ENCODE results near the gene DDX10.
"Not testable (repeated sequence)": the region's sequence is repeated elsewhere in the genome, so short reads cannot be mapped to it uniquely, and the experiment has no call there.

The DDX10 gene

DNA sequence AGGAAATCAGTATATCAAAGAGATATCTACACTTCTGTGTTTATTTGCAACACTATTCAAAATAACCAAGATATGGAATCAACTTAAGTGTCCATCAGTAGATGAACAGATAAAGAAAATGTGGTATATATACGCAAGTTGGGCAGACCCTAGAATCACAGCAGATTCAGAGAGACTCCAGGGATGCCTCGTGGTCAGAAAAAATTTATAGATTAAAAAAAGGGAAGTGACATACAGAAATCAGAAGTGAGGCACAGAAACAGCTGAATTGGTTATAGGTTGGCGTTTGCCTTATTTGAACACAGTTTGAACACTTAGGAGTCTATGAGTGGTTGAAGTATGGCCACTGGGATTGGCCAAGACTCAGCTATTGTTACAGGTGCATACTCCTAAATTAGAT, 10.8 kb upstream of the DDX10 start:
- not testable (repeated sequence) for DNase-seq (ENCODE audit: low read depth in 1 of 2, low spot score in 1 of 2)

DNA sequence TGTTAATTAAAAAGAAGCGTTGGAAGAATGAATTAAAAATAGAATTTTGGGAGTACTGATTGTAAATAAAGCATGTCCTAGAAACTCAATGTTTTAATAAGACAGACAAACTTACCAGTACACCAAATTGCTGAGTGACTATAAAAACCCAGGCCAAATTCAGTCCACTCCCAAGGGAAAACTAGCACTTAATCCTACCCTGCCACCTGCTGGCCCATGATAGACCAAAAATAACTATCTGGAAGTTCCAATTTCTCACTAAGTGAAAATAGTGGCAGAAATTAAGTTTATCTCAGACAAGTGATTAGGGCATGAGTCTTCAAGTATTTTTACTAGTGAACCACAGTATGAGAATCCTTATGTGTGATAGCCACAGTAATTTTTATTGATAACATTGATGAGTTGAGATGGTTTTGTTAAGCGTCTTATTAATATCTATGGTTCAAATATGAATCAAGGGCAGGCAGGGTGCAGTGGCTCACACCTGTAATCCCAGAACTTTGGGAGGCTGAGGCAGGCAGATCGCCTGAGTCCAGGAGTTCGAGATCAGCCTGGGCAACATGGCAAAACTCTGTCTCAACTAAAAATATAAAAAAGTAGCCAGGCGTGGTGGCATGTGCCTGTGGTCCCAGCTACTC, 9.8 kb upstream of the DDX10 start:
- DNase-seq (ENCODE audit: low read depth in 1 of 2, low spot score in 1 of 2) = no peak

DNA sequence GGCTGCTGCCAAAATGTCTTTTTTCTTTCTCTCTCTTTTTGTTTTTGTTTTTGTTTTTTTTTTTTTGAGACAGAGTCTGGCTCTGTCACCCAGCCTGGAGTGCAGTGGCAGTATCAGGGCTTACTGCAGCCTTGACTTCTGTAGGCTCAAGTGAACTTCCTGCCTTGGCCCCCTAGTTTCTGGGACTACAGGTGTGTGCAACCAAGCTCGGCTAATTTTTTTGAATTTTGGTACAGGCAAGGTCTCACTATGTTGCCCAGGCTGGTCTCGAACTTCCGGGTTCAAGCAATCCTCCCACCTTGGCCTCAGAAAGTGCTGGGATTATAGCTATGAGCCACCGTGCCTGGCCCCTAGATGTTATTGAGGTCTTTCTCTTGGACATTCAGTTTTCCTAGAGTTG, 2.2 kb upstream of the DDX10 start:
- no peak for DNase-seq (ENCODE audit: low read depth in 1 of 2, low spot score in 1 of 2)

DNA sequence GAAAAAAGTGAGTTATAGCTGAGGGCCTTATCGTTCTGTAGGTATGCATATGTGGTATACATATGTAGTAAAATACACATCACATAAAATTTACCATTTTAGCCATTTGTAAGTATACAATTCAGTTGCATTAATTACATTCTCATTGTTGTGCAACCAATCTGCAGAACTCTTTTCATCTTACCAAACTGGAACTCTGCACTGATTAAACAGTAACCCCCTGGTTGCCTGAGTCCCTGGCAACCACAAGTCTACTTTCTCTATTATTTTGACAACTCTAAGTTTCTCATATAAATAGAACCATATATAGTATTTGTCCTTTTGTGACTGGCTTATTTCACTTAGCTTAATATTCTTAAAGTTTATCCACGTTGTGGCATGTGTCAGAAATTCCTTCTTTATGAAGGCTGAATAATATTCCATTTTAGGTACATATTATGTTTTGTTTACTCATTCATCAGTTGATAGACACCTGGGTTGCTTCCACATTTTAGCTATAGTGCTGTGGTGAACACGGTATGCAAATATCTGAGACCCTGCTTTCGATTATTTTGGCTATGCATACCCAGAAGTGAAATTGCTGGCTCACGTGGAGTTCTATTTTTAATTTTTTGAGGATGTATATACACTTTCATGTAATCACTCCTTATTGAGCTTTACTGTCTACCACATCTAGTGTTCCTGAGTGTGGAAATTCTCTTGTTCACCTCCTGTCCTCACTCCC, 1.6 kb upstream of the DDX10 start:
- no peak for DNase-seq (ENCODE audit: low read depth in 1 of 2, low spot score in 1 of 2)

DNA sequence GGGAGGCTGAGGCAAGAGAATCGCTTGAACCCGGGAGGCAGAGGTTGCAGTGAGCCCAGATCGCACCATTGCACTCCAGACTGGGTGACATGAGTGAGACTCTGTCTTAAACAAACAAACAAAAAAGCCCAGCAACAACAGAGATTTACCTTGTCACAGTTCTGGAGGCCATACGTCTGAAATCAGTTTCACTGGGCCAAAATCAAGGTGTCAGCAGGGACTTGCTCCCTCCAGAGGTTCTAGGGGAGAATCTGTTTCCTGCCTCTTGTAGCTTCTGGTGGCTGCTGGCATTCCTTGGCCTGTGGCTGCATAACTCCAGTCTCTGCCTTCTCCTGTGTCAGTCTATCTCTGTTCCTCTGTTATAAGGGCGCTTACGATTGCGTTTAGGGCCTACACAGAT, 1.5 kb downstream of the DDX10 start:
- no peak for DNase-seq (ENCODE audit: low read depth in 1 of 2, low spot score in 1 of 2)

DNA sequence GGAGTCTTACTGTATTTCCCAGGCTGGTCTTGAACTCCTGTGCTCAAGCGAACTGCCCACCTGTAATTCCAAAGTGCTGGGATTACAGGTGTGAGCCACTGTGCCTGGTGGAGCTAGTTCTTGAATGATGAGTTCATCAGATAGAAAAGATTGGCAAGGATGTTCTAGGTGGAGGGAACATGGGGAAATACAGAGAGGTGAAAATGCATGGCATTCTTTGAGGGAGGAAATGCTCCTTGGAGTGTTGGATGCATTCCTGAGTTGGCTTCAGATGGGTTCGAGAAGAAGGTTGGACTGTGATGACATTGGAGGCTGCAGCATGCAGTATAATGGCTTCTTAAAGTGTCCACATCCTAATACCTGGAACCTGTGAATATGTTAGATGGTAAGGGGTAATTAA, 4.4 kb downstream of the DDX10 start:
- no peak for DNase-seq (ENCODE audit: low read depth in 1 of 2, low spot score in 1 of 2)

DNA sequence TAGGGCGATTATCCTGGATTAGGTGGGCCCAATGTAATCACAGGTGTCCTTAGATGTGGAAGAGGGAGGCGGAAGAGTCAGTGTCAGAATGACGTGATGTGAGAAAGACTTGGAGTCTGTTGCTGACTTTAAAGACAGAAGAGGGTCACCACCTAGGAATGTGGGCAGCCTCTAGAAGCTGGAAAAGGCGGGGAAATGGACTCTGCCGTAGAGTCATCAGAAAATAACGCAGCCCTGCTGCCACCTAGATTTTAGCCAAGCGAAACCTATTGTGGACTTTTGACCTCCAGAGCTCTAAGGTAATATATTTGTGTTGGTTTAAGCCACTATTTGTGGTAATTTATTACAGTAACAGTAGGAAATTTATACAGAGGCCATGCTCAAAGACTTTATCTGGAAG, 4.8 kb downstream of the DDX10 start:
- DNase-seq (ENCODE audit: low read depth in 1 of 2, low spot score in 1 of 2) = no peak

DNA sequence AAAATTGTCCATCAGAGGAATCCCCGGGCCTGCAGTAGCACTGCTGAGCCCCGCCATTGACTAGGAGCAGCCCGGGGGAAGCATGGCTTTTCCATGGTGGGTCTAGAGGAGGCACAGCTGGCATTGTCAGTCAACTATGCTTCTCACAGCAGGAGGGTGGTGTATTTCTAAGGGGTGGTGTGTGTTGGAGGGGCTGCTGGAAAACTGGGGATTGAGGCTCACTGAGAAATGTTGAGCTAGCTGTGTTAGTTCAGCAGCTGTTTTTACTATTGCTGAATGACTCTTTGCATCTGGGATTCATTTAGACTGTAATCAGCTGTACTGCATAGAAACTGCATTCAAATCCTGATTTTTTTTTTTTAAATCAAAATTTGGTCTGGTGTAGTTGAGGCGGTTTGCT, 5.6 kb downstream of the DDX10 start:
- DNase-seq (ENCODE audit: low read depth in 1 of 2, low spot score in 1 of 2) = no peak

DNA sequence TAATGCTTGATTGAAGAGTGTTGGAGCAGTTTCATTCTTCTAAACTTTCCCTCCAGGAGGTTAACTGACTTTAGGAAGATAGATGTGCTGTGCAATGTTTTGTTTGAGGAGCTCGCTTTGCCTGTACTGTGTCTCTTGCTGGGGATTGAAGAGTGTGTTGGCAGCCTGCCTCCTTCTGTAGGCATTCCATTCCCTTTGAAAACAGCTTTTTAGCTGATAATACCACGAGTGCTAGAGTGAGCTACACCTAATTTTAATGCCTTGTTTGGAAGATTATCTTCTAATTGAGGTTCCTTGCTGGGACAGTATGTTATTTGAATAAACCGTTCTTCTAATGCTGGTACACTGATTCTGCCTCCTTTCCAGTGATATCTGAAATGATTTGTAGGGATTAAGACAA, 7.2 kb downstream of the DDX10 start:
- DNase-seq (ENCODE audit: low read depth in 1 of 2, low spot score in 1 of 2) = no peak

DNA sequence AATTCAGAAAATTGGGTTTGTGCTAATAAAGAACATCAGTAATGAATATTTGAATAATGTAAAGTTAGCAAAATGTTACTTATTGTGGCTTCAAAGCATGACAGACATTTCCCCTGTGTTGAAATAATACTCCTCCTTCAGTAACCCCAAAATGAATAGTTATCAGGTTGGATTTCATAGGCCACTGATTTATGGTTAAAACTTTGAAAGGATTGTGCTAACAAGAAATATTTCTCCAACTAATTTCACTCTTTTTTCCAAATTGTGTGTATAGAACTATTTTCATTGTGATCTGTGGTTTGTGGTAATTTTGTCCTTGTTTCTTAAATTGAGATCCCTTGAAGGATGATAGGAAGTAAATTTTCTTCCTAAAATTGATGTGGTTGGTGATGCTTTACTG, 7.9 kb downstream of the DDX10 start:
- DNase-seq (ENCODE audit: low read depth in 1 of 2, low spot score in 1 of 2) = no peak

DNA sequence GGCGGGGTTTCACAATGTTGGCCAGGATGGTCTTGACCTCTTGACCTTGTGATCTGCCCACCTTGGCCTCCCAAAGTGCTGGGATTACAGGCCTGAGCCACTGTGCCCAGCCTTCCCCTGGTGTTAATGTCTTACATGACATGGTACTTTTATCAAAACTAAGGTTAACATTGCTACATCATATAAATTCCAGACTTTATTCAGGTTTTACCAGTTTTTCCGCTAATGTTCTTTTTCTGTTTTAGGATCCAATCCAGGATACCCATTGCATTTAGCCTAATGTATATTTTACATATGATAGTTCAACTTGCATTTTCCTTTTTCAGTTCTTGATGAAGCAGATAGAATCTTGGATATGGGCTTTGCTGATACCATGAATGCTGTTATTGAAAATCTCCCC, 14.2 kb downstream of the DDX10 start:
- DNase-seq (ENCODE audit: low read depth in 1 of 2, low spot score in 1 of 2) = no peak

DNA sequence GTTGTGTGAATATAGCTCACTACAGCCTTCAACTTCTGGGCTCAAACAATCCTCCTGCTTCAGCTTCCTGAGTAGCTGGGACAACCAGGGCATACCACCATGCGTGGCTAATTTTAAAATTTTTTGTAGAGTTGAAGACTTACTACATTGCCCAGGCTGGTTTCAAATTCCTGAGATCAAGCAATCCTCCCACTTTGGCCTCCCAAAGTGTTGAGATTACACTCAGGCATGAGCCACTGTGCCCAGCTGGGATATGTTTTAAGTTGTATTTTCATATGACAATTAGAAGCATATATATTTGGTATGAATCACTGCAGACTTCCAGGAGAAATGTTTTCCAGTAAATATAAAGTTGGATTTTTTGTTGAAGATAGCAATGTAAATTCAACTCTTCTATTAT, 15.4 kb downstream of the DDX10 start:
- no peak for DNase-seq (ENCODE audit: low read depth in 1 of 2, low spot score in 1 of 2)

DNA sequence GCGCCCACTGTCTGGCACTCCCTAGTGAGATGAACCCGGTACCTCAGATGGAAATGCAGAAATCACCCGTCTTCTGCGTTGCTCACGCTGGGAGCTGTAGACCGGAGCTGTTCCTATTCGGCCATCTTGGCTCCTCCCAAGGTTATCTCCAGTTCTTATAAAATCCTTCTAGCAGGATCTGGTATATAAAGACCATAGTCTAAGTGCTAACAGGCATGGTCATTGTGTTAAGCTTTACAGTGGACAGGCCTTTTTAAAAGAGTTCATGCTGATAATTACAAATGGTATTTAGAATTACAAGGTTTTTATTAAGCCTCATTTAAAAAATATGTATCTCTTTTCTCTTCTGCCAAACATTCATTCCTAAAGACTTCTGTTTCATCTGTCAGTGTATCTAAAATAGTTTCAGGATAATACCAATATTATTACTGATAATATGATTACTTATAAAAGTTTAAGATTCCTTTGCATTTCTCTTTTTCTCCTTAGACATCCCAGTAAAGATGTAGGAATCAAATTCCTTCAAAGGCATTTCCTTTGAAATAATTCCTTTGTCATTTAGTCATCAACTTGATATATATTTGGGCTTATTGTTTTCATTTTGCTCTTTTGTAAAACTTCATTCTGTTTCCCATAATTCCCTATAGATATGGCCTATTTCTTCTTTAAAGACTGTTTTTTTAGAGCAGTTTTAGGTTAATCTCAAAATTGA, 20.7 kb downstream of the DDX10 start:
- DNase-seq (ENCODE audit: low read depth in 1 of 2, low spot score in 1 of 2) = no peak

DNA sequence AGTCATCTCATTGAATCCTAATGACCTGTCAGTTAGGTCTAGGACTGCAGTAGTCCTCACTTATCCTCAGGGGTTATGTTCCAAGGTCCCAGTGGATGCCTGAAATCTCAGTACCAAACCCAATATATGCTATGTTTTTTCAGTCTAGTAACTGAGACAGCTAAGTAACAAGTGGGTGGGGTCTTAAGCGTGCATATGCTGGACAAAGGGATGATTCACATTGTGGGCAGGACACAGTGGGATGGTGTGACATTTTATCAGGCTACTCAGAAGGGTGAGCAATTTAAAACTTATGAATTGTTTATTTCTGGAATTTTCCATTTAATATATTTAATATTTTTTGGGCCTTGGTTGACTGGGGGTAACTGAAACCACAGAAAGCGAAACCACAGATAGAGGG, 29.0 kb downstream of the DDX10 start:
- no peak for DNase-seq (ENCODE audit: low read depth in 1 of 2, low spot score in 1 of 2)

DNA sequence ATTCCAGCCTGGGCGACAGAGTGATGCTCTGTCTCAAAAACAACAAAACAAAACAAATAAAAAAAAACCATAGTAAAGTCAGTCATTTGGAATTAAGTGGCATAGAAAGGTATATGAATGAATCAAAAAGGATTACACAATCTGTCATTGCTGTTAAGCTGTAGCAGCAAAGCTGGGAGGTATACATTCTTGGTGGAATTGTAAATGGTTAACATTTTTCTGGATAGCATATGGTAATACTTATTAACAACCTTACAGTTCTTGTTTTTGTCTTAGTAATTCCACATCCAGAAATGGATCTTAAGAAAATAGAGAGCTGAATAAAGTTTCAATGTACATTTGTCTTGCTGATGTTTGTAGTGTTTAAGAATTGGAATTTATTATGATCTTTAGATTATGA, 30.0 kb downstream of the DDX10 start:
- DNase-seq (ENCODE audit: low read depth in 1 of 2, low spot score in 1 of 2) = no peak

DNA sequence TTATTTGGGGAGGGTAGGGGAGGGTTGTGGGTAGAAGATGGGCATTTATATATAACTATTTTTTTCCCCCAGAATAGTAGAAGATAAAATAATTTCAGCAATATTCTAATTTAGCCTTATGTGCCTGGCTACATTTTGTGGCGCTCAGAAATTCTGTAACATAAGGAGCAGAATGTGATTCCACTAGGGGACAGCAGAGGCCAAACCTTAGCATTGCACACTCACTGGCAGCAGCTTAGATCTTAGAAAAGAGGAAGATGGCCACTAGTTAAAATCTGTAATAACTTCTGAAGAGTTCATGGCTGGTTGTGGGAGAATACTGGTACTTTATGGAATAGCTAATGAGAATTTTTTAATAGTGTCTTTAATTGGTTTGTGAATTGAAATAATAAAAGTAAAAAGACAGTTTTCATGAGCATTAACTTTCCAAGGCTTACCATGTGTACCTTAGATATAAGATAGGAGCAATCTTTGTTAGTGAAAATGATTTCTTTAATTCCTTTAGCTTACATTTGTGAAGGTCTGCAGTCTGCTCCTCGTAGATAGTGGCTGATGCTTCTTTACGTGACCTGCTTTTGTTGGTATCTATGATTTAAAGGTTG, 33.1 kb downstream of the DDX10 start:
- DNase-seq (ENCODE audit: low read depth in 1 of 2, low spot score in 1 of 2) = peak in 1 of 2 donors; percentile 30

DNA sequence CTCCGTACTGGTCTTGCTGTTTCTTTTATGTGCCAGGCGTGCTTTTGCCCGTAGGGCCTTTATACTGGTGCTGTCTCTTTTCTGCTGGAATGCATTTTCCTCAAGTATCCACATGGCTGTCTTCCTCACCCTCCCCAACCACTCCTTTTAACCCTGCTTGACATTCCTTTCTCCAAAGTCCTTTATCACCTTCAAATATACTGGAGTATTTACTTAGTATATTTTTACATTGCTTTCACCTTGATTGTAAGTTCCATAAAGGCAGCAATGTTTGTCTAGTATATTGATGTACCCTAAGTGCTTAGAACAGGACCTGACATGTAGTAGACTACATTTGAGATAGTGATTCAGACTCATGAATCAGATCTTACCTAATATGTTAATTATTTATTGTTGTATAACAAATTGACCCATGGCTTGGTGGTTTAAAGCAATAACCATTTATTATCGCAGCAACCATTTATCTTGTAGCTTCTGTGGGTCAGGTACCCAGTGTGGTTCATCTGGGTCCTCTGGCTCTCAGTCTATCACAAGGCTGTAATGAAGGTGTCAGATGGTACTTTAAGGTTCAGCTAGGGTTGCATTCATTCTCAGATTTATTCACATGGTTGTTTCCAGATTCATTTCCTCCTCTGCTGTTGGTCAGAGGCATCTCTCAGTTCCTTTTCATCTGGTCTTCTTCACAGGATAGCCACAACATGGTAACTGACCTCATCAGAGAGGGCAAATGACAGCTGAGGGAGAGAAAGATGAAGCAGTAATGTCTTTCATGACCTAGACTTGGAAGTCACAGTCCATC, 34.2 kb downstream of the DDX10 start:
- no peak for DNase-seq (ENCODE audit: low read depth in 1 of 2, low spot score in 1 of 2)

DNA sequence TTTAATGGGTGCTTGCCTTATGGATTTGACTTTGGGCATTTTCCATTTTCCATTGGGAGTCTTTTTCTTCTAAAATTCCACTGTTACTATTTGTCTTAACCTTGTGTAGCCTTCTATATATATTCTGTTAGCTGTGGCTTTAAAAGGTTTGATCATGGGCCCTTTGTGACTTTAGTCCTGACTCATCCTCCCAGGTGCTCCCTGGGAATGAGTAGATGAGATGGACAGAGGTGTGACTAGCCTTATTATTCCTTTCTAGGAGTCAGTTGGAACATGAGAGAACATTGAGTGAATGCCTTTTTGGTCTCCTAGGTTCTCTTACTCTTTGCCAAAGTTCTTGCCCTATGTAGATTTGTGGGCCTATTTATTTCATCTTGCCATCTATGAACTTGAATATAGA, 39.0 kb downstream of the DDX10 start:
- no peak for DNase-seq (ENCODE audit: low read depth in 1 of 2, low spot score in 1 of 2)

DNA sequence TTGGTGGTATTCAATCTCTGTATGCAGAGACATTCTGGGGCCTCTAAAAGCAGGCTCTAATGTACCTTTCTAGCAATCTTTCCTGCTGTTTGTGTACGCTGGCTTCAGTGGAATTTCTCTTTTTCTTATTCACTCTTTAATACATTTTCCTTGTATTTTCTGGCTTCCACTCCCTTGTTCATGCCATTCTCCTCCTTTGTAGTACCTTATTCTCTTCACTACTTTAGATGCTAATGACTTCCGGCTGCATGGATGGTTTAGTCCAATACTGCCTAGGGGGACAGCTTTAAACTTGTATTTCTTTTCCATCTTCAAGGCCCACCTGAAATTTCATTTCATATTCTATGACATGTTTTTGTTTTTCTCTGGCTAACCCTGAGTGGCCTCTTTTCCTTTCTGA, 40.2 kb downstream of the DDX10 start:
- no peak for DNase-seq (ENCODE audit: low read depth in 1 of 2, low spot score in 1 of 2)

DNA sequence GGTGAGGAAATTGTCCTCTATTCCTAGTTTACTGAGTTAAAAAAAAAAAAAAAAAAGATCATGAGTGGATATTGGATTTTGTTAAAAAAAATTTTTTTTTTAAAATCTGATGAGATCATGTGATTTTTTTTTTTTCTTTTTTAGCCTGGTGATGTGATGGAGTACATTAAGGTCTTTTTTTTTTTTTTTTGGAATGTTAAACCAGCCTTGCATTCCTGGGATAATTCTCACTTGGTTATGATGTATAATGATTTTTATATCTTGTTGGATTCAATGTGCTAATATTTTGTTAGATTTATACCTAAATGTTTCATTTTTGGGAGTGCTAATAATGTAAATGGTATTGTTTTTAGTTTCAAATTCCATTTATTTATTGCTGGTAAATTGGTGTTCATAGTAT, 43.3 kb downstream of the DDX10 start:
- no peak for DNase-seq (ENCODE audit: low read depth in 1 of 2, low spot score in 1 of 2)

DNA sequence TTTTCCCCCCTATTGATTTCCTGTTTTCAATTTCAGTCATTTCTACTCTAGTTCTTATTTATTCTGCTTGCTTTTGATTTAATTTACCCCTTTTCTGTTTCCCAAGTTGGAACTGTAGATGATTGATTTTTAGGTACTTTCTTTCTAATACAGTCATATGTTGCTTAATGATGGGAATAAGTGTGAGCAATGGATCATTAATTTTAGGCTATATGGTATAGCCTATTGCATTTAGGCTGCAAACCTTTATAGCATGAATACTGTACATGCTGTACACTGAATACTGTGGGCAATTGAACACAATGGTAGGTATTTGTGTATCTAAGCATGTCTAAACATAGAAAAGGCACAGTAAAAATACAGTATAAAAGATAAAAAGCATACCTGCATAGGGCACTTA, 44.9 kb downstream of the DDX10 start:
- DNase-seq (ENCODE audit: low read depth in 1 of 2, low spot score in 1 of 2) = no peak

Measured in activated CD4-positive, alpha-beta T cell treated with anti-CD3 and anti-CD28 coated beads, Interleukin-2, amount 50 U/mL, for 24 hours (primary cell).